ENCODE measurements around the gene VDAC2. TPM values are rescaled to one million over a fixed set of nuclear protein-coding genes. Genes with fewer than 3 reads are reported as not detected.

VDAC2 gene
- total RNA-seq, 1 experiment from 2014 or later, result 303 TPM

- peaks cover 20% of the 10 kb centered on the region for H3K4me1 Mint-ChIP-seq (ENCODE audit: insufficient read depth, unreplicated experiment)
- H3K4me3 Mint-ChIP-seq (ENCODE audit: unreplicated experiment), result no peak overlapping the region
- H3K27ac Mint-ChIP-seq (ENCODE audit: low read depth, unreplicated experiment), result no peak overlapping the region
- BruUV-seq (replicated peaks), result no TSS peak
- TF ChIP-seq CTCF (IDR thresholded peaks at IDR 0.05; ENCODE audit: unreplicated experiment), result no peak
- ChIA-PET POLR2A (no interaction called here), CTCF (no interaction called here)
- no peak for DNase-seq (ENCODE audit: unreplicated experiment)
- no peaks in the 10 kb centered on the region for H3K36me3 Mint-ChIP-seq (ENCODE audit: insufficient read depth, unreplicated experiment)
- no peaks in the 10 kb centered on the region for H3K27me3 Mint-ChIP-seq (ENCODE audit: insufficient read depth, unreplicated experiment)
- no peaks in the 10 kb centered on the region for H3K9me3 Mint-ChIP-seq (ENCODE audit: unreplicated experiment)
- intact Hi-C loops (cut with micrococcal nuclease), result no loop called here
These were observed 44.1 kb downstream of the VDAC2 start for GRCh38 chr10:75254739-75255138.

- BruUV-seq (replicated peaks), result no TSS peak
- ChIA-PET CTCF (no interaction called here), POLR2A (no interaction called here)
- Mint-ChIP-seq H3K4me3 (ENCODE audit: unreplicated experiment) (no peak overlapping the region), H3K9me3 (ENCODE audit: unreplicated experiment) (no peaks in the 10 kb centered on the region), H3K36me3 (ENCODE audit: insufficient read depth, unreplicated experiment) (no peaks in the 10 kb centered on the region), H3K27ac (ENCODE audit: low read depth, unreplicated experiment) (no peak overlapping the region), H3K4me1 (ENCODE audit: insufficient read depth, unreplicated experiment) (no peaks in the 10 kb centered on the region), H3K27me3 (ENCODE audit: insufficient read depth, unreplicated experiment) (no peaks in the 10 kb centered on the region)
- TF ChIP-seq CTCF (IDR thresholded peaks at IDR 0.05; ENCODE audit: unreplicated experiment), result no peak
- DNase-seq (ENCODE audit: unreplicated experiment), result no peak
- intact Hi-C loops (cut with micrococcal nuclease), result no loop called here
These were observed 50.4 kb downstream of the VDAC2 start for GRCh38 chr10:75260990-75261389.

- ChIA-PET POLR2A (interaction anchor here (1.9 kb wide), 1 partner anchor 11 kb away, joined by 6 read pairs; no protein-coding TSS in a partner anchor), CTCF (interaction anchor here (0.6 to 1.5 kb wide), 2 partner anchors 132 to 1110 kb away, joined by 4 to 8 read pairs; no protein-coding TSS in a partner anchor)
- Mint-ChIP-seq H3K4me3 (ENCODE audit: unreplicated experiment) (no peak overlapping the region), H3K36me3 (ENCODE audit: insufficient read depth, unreplicated experiment) (no peaks in the 10 kb centered on the region), H3K27ac (ENCODE audit: low read depth, unreplicated experiment) (no peak overlapping the region), H3K27me3 (ENCODE audit: insufficient read depth, unreplicated experiment) (no peaks in the 10 kb centered on the region), H3K9me3 (ENCODE audit: unreplicated experiment) (no peaks in the 10 kb centered on the region), H3K4me1 (ENCODE audit: insufficient read depth, unreplicated experiment) (no peaks in the 10 kb centered on the region)
- BruUV-seq (replicated peaks), result no TSS peak
- DNase-seq (ENCODE audit: unreplicated experiment), result no peak
- intact Hi-C loops (cut with micrococcal nuclease), result no loop called here
- TF ChIP-seq CTCF (IDR thresholded peaks at IDR 0.05; ENCODE audit: unreplicated experiment), result no peak
These were observed 51.5 kb downstream of the VDAC2 start for GRCh38 chr10:75261813-75262705.

GRCh38 chr10:75263806-75264205 lies 53.2 kb downstream of the VDAC2 start:
- no TSS peak for BruUV-seq (replicated peaks)

More at GRCh38 chr10:75263806-75264205, 53.2 kb downstream of the VDAC2 start:
- no peak overlapping the region for H3K27ac Mint-ChIP-seq (ENCODE audit: low read depth, unreplicated experiment)
- DNase-seq (ENCODE audit: unreplicated experiment), result no peak
- intact Hi-C loops (cut with micrococcal nuclease), result no loop called here
- H3K27me3 Mint-ChIP-seq (ENCODE audit: insufficient read depth, unreplicated experiment), result no peaks in the 10 kb centered on the region
- H3K36me3 Mint-ChIP-seq (ENCODE audit: insufficient read depth, unreplicated experiment), result no peaks in the 10 kb centered on the region
- H3K9me3 Mint-ChIP-seq (ENCODE audit: unreplicated experiment), result no peaks in the 10 kb centered on the region
- H3K4me1 Mint-ChIP-seq (ENCODE audit: insufficient read depth, unreplicated experiment), result no peaks in the 10 kb centered on the region
- no peak for TF ChIP-seq CTCF (IDR thresholded peaks at IDR 0.05; ENCODE audit: unreplicated experiment)
- ChIA-PET CTCF (interaction anchor here (0.6 to 1.5 kb wide), 4 partner anchors 47 to 223 kb away, joined by 3 to 8 read pairs (median 4); no protein-coding TSS in a partner anchor), POLR2A (interaction anchor here (1.9 kb wide), 1 partner anchor 13 kb away, joined by 6 read pairs; no protein-coding TSS in a partner anchor)
- no peak overlapping the region for H3K4me3 Mint-ChIP-seq (ENCODE audit: unreplicated experiment)

Measured in MCF 10A (cell line).